AG04449 (cell line): ENCODE data around the gene CCNQ.

Experiments used
- CTCF ChIA-PET: fragments of 350-600 bp; formaldehyde crosslinking; extraction: SDS; loops from one replicate; lab custom pipeline; 2021; ENCODE audit warnings: antibody characterized with exemption; lab: Yijun Ruan, JAX
- POLR2A ChIA-PET: fragments of 400-600, 350-600 bp; formaldehyde crosslinking; extraction: SDS; loops from one replicate; lab custom pipeline; 2020; ENCODE audit warnings: antibody characterized with exemption, inconsistent platforms; lab: Yijun Ruan, JAX
- DNase-seq: peaks from one replicate; pipeline ENCODE4 v3.0.0-alpha.2; 2010; ENCODE audit warnings: low read depth, low spot score
- H3K4me3 ChIP-seq: 2 replicates; pipeline ENCODE4 v1.5.1; 2011; ENCODE audit warnings: low read depth, mild to moderate bottlenecking, control low read depth, low read length
- CTCF ChIP-seq: IDR thresholded peaks from one replicate; pipeline ENCODE4 v1.5.1; 2011; ENCODE audit warnings: mild to moderate bottlenecking, moderate library complexity, low read length, control low read depth, inconsistent platforms; ENCODE audit not compliant: insufficient read depth; ENCODE audit errors: missing control alignments

Gene CCNQ

GRCh38 chrX:153640736-153641575 lies 42.0 kb upstream of the CCNQ start:
- no peak for TF ChIP-seq CTCF
- ChIA-PET POLR2A (no interaction called here), CTCF (no interaction called here)
- no peak overlapping the region for H3K4me3 ChIP-seq
- no peak for DNase-seq

- no peak for DNase-seq
- CTCF ChIA-PET = no interaction called here
- POLR2A ChIA-PET = no interaction called here
- no peak overlapping the region for H3K4me3 ChIP-seq
- TF ChIP-seq CTCF = no peak
These were observed 41.2 kb upstream of the CCNQ start for GRCh38 chrX:153640045-153640686.

- ChIA-PET CTCF (no interaction called here), POLR2A (no interaction called here)
- no peak overlapping the region for H3K4me3 ChIP-seq
- TF ChIP-seq CTCF = no peak
- no peak for DNase-seq
These were observed 40.5 kb upstream of the CCNQ start for GRCh38 chrX:153639177-153640044.

- ChIA-PET CTCF (no interaction called here), POLR2A (no interaction called here)
- no peak overlapping the region for H3K4me3 ChIP-seq
- DNase-seq = no peak
- no peak for TF ChIP-seq CTCF
These were observed 39.7 kb upstream of the CCNQ start for GRCh38 chrX:153638436-153639176.

GRCh38 chrX:153638041-153638371 lies 39.1 kb upstream of the CCNQ start:
- no peak for TF ChIP-seq CTCF
- H3K4me3 ChIP-seq = no peak overlapping the region
- ChIA-PET POLR2A (no interaction called here), CTCF (no interaction called here)
- no peak for DNase-seq
